HTR-8/SVneo (cell line): ENCODE data around the gene STRA6.

Experiments
- DNase-seq: peaks from one replicate; pipeline ENCODE4 v3.0.0; 2011; ENCODE audit warnings: low spot score, mixed read lengths; ENCODE audit not compliant: insufficient read length
- FAIRE-seq: peaks from 2 replicates; lab custom pipeline; 2011; peaks lifted over from hg19 to GRCh38; lab: Jason Lieb, UNC

Gene STRA6, protein sequence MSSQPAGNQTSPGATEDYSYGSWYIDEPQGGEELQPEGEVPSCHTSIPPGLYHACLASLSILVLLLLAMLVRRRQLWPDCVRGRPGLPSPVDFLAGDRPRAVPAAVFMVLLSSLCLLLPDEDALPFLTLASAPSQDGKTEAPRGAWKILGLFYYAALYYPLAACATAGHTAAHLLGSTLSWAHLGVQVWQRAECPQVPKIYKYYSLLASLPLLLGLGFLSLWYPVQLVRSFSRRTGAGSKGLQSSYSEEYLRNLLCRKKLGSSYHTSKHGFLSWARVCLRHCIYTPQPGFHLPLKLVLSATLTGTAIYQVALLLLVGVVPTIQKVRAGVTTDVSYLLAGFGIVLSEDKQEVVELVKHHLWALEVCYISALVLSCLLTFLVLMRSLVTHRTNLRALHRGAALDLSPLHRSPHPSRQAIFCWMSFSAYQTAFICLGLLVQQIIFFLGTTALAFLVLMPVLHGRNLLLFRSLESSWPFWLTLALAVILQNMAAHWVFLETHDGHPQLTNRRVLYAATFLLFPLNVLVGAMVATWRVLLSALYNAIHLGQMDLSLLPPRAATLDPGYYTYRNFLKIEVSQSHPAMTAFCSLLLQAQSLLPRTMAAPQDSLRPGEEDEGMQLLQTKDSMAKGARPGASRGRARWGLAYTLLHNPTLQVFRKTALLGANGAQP

DNA sequence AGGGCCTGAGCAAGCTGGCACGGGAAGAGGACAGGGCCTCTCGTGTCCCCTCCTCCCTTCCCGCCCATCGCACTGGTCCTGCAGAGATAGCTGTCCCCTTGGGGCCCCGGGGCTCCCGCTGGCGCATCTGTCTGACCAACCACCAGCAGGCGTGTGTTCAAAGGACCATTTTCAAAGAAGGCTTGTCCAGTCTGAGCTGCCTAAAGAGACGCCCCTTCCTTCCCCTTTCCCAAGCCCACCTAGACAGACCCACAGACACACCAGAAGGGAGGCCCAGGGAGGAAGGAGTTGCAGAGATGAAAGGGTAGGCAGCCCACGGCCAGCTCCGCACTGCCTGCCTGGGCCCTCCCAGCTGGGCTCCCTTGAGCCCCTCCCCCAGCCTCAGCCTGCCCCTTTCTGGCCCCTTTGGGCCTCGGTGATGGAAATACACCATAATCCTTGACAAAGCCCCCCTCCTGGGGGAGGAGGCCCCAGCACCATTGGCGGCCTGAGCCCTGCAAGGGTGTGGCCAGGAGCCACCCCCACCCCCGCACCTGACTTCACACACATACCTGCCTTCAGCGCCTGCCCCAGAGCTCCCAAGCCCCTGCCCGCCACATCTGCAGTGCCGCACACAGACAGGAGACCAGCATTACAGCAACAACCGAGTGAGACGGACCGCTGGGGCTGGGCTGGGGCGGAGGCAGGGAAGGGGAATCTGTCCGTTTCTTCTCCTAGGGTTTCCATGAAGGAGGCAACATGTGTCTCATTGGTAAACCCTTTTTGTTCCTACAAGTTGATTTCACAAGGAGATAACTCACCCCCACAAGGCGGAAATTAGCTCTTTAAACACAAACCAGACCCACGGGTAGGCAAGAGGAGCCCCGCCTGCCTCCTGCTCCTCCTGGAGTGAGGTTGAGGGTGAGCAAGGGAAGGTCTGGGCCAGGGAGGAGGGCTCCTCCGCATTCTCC lies at the start of gene STRA6:
Gene STRA6 (minus strand): TSS at position 336 of the 950 bp plus-strand sequence. CDS start 520 bp downstream, outside the sequence.
- no peak for DNase-seq

DNA sequence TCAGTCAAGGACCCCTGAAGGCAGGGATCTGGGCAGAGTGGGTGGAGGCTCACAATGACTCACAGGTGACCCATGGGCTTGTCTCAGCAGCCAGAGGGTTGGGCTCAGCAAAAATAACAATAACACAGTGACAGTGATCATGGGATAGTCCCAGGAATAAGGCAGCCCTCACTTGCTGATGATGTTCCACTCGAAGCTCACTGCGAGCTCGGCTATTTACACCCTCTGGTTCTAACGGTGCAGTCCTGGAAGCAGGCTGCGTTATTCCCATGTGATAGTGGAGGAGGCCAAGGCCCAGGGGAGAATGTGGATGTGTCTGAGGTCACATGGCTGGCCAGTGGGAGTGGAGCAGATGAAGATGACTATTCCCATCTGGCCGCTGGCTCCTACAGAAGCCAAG lies 49.7 kb upstream of the STRA6 start:
- no peak for DNase-seq
- no peak for FAIRE-seq

More for the DNA sequence above, at the start of gene STRA6:
- no peak for FAIRE-seq

DNA sequence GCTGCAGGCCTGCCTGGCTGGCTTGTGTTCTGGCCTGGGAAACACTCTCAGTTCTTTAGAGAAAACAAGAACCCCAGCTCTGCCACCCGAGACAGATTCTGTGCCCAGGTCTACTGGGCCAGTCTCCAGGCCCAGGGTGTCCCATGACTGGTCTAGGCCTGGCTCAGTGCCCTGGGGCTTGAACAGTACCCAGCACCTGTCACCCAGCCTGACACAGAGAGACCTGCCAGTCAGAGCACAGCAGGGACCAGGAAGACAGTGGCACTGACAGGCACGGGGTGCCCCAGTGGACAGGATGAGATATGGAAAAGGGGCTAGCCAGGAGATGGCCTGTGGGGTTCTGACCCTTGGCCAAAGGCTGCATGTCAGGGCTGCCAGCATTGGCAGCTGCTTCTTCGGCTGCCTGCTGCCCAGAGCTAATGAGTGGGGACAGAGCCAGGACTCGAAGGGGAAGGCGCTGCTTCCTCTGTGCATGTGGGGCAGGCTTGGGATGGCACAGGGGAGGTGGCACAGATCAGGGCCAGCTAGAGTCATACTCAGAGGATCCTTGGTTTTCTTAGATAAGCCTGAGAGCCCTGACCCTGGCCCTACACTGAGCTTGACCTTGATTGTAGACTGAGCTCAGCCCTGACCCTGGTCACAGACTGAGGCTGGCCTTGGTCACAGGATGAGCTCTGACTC lies 48.7 kb upstream of the STRA6 start:
- no peak for FAIRE-seq

DNA sequence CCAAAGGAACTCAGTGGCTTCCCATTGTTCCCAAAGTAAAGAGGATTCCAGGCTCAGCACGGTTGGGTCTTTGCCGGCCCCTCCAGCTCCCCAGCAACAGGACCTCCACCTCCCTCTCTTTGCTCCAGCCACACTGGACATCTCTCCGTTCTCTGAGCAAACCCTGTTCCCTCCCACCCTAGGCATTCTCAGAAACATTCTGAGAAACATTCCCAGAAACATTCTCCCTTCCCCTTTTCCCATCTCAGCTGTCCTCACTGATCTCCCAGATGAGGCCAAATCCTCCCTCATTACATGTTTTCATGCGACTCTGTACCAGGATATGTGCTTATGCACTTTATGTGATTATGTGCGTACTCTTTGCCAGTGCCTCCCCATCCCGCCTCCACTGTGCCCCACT lies 47.7 kb upstream of the STRA6 start:
- no peak for DNase-seq

More for the DNA sequence above, 48.7 kb upstream of the STRA6 start:
- no peak for DNase-seq

DNA sequence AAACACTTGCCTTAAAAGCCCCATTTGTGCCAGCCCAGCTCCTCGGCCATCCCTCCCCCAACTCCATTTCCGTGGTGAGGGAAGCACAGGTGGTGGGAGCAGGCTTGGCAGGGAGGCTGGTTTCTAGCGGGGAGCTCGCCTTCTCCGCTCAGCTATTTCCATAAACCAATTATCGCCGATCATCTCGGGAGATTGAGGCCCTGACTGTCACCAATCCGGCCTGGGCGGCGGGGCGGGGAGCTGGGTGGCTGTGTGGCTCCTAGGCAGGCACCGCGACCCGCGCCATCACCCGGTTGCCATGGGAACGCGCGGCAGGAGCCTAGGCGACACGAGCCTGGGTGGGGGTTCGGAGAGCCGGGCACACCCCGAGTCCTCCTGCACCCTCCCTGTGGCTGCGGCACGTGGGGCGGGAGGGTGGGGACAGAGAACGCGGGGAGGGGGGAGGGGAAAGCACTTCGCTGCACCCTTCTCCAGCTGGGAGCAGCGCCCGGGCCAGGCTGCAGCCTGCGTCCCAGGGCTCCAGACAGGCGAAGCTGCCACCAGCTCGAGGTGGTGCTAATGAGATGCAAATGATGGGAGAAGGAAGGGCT lies 42.9 kb upstream of the STRA6 start:
- FAIRE-seq, result no peak
- no peak for DNase-seq

More for the DNA sequence above, 47.7 kb upstream of the STRA6 start:
- no peak for FAIRE-seq

DNA sequence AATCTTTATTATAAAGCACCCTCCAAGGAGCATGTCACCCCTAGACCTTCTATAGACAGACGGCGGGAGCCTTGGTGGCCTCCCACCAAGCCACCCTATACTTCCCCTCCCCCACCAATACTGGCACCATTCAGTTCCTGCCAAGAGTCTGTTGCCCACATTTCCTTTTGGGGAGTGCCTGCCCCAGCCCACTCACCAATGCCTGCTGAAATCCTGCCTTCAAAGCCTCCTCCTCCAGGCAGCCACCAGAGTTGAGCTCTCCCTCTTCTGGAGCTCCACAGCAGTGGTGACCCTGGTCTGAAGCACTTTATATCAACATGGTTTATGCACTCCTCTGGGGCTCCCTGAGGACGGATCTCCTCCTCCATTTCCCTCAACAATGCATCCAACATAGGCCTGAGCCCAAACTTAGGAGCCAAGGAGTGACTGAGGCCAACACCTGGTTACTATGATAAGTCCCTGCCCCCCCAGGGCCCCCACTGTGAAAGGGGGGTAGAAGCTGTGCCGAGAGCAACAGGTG lies 42.3 kb upstream of the STRA6 start:
- no peak for FAIRE-seq
- no peak for DNase-seq

DNA sequence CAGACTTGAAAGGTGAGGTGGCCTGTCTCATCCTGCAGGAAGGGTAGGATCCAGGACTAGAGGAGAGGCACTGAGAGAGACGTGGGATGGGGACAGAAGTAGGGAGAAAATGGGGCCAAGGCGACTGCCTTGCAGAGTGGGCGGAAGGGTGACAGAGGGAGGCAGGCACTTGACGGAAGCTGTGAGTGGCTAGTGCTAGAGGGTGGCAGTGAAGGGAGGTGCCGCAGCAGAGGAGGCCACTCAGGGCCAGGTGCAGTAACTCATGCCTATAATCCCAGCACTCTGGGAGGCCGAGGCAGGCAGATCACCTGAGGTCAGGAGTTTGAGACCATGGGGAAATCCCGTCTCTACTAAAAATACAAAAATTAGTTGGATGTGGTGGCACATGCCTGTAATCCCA lies 40.8 kb upstream of the STRA6 start:
- DNase-seq (no peak), FAIRE-seq (peak; percentile 16)

GRCh38 chr15:74242441-74243185 lies 40.0 kb upstream of the STRA6 start:
- DNase-seq (peak; percentile 74), FAIRE-seq (no peak)

DNA sequence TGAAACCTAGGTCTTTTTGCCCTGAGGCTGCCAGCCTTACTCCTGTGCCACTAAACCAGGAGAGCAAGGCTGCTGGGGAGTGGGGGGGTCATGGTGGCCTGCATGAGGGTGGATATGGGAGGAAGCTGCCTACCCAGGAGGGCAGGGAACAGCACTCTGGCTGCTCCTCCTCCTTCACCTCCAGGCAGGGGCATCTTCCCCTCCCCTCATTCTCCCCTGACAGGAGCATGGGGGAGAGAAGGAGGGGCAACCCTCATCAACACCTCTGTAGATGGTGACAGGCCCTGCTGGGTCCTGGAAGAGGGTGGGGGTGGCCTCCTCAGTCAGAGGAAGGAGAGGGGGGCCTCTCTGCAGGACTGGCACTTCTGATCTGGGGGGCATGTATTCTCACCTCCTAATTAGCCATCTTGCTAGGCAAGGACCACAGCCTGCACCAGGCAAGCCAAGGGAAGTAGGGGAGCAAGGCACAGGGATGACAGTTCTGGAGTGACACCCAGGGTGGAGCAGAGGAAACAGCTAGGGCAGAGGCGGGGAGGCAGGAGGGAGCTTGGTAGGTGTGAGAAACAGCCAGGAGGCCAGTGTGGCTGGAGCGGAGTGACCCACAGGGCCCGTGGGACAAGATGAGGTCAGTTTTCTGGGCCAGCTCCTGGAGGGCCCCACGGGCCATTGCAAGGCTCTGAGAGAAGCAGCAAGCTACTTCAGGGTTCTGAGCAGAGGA lies 38.5 kb upstream of the STRA6 start:
- no peak for DNase-seq
- FAIRE-seq, result no peak

DNA sequence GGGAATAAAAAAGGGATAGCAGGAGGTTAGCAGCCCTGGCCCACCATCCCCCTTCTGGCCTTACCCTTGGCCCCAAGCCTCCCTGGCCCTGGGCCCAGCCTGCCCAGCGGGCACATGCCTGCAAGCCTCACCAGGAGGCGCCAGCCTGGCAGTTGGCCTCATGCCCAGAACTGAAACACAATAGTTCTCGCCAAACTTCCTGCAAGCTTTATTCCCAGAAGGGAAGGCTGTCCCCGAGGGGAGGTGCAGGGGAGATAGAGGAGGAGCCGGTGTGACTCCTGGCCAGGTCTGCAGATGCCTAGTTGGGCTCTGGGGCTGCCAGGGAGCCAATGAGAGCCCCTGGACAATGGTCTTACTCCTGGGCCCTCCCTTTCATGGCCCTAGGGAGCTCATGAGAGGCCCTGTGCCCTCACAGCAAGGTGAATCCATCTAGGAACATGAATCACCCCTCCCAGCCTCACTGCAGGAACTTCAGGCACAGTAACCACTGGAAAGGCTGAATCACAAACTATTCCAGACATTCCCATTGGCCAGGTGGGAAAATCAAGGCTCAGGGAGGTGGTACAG lies 37.5 kb upstream of the STRA6 start:
- FAIRE-seq (peak; percentile 89), DNase-seq (peak; percentile 87)

DNA sequence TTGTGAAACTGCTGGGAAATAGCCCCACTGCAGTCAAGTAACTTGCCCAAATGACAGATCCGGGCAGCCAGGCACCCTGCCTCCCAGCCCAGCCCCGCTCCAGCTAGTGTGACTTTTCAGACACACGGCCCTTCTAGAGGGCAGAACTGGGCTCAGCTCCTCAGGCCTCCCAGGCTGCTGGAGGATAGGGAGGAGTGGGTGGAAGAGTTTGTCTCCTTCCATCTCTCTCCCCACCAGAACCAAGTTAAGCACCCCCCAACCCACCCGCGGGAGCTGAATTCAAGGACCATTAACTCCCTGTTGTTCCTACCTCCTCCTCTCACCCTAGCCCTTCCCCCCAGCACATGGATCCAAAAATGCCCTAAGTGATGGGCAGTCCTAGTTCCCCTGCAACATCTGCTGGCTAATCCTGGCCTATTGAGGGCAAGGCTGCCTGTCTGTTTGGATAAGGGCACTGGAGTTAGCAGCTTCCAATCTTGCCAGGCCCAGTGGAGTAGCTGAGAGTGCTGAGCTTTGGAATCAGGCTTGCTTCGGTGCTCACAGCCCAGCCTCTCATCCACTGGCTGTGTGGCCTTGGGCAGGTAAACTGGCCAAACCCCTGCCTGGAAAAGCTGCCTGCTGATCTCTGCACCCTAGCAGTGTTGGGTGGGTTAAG lies 36.6 kb upstream of the STRA6 start:
- DNase-seq, result no peak
- no peak for FAIRE-seq

DNA sequence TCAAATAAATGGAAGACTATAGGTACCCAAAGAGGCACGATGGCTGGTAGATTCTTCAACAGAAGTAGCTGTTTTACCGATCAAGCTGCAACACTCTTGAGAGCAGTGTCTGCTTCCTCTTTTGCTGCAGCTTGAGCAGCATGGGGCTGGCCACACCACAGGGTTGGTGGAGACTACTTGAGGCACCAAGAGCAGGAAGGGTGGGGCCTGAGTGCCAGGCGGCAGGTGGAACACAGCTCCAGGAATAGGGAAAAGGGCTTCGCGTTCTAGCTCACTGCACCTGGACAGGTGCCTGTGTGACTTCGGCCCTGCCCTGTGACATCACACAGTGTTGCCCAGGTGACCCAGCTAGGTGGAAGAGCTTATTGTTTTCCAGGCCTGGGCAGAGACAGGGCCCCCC lies 33.4 kb upstream of the STRA6 start, which contains the start of gene CCDC33:
Gene CCDC33 (plus strand): TSS at position 365 of the 400 bp plus-strand sequence. CDS start 394 bp downstream, outside the sequence.
- FAIRE-seq (no peak), DNase-seq (no peak)

DNA sequence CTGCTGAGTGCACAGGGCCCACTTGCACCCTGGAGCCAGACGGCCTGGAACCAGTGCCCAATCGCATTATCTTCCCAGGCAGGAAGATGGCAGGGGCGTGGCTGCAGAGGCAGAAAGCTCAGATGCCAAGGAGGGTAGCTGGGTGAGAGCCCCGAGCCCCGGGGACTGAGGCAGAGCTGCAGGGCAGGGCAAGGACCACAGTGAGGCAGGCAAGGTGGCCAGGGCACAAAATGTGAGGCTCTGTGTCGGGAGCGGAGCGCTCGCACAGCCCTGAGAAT lies 31.9 kb upstream of the STRA6 start:
- no peak for DNase-seq
- no peak for FAIRE-seq

- no peak for FAIRE-seq
- DNase-seq, result no peak
Observed at GRCh38 chr15:74233851-74234597, 31.4 kb upstream of the STRA6 start.

- DNase-seq (no peak), FAIRE-seq (no peak)
Observed at GRCh38 chr15:74233373-74233772, 30.8 kb upstream of the STRA6 start.

- DNase-seq (no peak), FAIRE-seq (no peak)
Observed at GRCh38 chr15:74231475-74231874, 28.9 kb upstream of the STRA6 start.

- FAIRE-seq (no peak), DNase-seq (no peak)
Observed at GRCh38 chr15:74229686-74230085, 27.1 kb upstream of the STRA6 start.
